ENCODE data around the gene OTULIN. TPM values are rescaled to one million over a fixed set of nuclear protein-coding genes. Genes with fewer than 3 reads are reported as not detected.

The OTULIN gene
- total RNA-seq: 29.8 and 34.1 TPM in 2 replicates

GRCh38 chr5:14664270-14665100, at the start of gene OTULIN:
OTULIN (plus strand) TSS chr5:14664718; CDS start chr5:14664826, 108 bp downstream.

Other genes starting within 250 kb of the OTULIN start
- 0.49 and 1.3 TPM in 2 replicates for gene OTULINL, start 82.9 kb upstream of the OTULIN start, total RNA-seq
- 17.7 and 18.5 TPM in 2 replicates for gene ANKH, start 207.1 kb downstream of the OTULIN start, total RNA-seq